Measurements from ENCODE around the gene SLC16A3.

- TF ChIP-seq, protein P1, sequence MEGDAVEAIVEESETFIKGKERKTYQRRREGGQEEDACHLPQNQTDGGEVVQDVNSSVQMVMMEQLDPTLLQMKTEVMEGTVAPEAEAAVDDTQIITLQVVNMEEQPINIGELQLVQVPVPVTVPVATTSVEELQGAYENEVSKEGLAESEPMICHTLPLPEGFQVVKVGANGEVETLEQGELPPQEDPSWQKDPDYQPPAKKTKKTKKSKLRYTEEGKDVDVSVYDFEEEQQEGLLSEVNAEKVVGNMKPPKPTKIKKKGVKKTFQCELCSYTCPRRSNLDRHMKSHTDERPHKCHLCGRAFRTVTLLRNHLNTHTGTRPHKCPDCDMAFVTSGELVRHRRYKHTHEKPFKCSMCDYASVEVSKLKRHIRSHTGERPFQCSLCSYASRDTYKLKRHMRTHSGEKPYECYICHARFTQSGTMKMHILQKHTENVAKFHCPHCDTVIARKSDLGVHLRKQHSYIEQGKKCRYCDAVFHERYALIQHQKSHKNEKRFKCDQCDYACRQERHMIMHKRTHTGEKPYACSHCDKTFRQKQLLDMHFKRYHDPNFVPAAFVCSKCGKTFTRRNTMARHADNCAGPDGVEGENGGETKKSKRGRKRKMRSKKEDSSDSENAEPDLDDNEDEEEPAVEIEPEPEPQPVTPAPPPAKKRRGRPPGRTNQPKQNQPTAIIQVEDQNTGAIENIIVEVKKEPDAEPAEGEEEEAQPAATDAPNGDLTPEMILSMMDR (IDR thresholded peaks at IDR 0.05): no peak
- no peak for TF ChIP-seq POLR2A (IDR thresholded peaks at IDR 0.05)
Measured at GRCh38 chr17:82179412-82179811, 49.4 kb upstream of the SLC16A3 start.

All from vagina (tissue), 2 donors.